ENCODE measurements around the gene MACROD2. TPM values are rescaled to one million over a fixed set of nuclear protein-coding genes. Genes with fewer than 3 reads are reported as not detected.

Gene MACROD2
- total RNA-seq, 1 experiment from 2014 or later = 1.6 TPM

GRCh38 chr20:14932040-14932439 is 936.7 kb downstream of the MACROD2 start:
- H4K8ac ChIP-seq (replicated peaks; ENCODE audit: insufficient read length, low read depth, low read length) = no peak overlapping the region
- H3K27me3 Mint-ChIP-seq (ENCODE audit: low read depth) = no peaks in the 10 kb centered on the region
- H4K5ac ChIP-seq (ENCODE audit: insufficient read length, low read depth, low read length) = no peak overlapping the region
- no peak overlapping the region for H3K4ac ChIP-seq (ENCODE audit: low read depth, low read length)
- H3K9ac ChIP-seq (ENCODE audit: extremely low read depth, insufficient read length, low read length) = no peak overlapping the region
- H3K79me2 ChIP-seq (ENCODE audit: insufficient read depth, low read length) = no peaks in the 10 kb centered on the region
- no peaks in the 10 kb centered on the region; a peak in 1 of 5 replicates for H3K9me3 Mint-ChIP-seq
- no peak overlapping the region for H3K27ac Mint-ChIP-seq
- H3K4me1 Mint-ChIP-seq = no peaks in the 10 kb centered on the region; a peak in 1 of 4 replicates
- H3K4me3 Mint-ChIP-seq = no peak overlapping the region
- no peak overlapping the region for H2BK12ac ChIP-seq (ENCODE audit: insufficient read length, low read depth, low read length)
- H3K23ac ChIP-seq (ENCODE audit: insufficient read length, low read depth, low read length) = no peak overlapping the region
- H2BK5ac ChIP-seq (ENCODE audit: insufficient read length, low read length) = no peak overlapping the region
- H2BK120ac ChIP-seq (ENCODE audit: low read depth, low read length, poor library complexity, severe bottlenecking) = no peak overlapping the region
- H2AK5ac ChIP-seq (ENCODE audit: insufficient read length, low read length) = no peak overlapping the region
- H2BK15ac ChIP-seq (ENCODE audit: low read depth, low read length) = no peak overlapping the region
- no peak overlapping the region for H3K4me2 ChIP-seq (ENCODE audit: insufficient read depth, insufficient read length, low read length)
- no peak overlapping the region for H3T11ph ChIP-seq (ENCODE audit: low read length)
- no peaks in the 10 kb centered on the region for H3K27me3 ChIP-seq (ENCODE audit: insufficient read depth, low read length)
- no peak overlapping the region for H3K56ac ChIP-seq (ENCODE audit: insufficient read length, low read depth, low read length)
- H3K79me1 ChIP-seq (ENCODE audit: insufficient read depth, low read depth, low read length, poor library complexity, severe bottlenecking) = no peaks in the 10 kb centered on the region
- H3K9me3 ChIP-seq (ENCODE audit: control insufficient read depth, low read depth, low read length) = no peaks in the 10 kb centered on the region
- no peak overlapping the region for H4K91ac ChIP-seq (ENCODE audit: insufficient read length, low read depth, low read length)
- no peaks in the 10 kb centered on the region for H4K20me1 ChIP-seq (ENCODE audit: control insufficient read depth, insufficient read depth, insufficient read length)
- no peaks in the 10 kb centered on the region for H3K4me1 ChIP-seq (ENCODE audit: insufficient read depth, low read length)
- no peak overlapping the region for H3K27ac ChIP-seq (ENCODE audit: insufficient read length, low read depth, low read length)
- no peak for DNase-seq
- WGBS (ENCODE audit: extremely low coverage, insufficient read length, low lambda C conversion rate) = no CpG with 5 or more reads among the region's 4 CpGs
- TF ChIP-seq CTCF (conservative IDR thresholded peaks at IDR 0.05) = no peak
- no peak overlapping the region for H3K14ac ChIP-seq (ENCODE audit: insufficient read depth, low read length)
- H3K18ac ChIP-seq (ENCODE audit: insufficient read length, low read depth, low read length) = no peak overlapping the region
- no peak overlapping the region for H2AFZ ChIP-seq (ENCODE audit: low read length)
- H2BK20ac ChIP-seq (ENCODE audit: low read depth, low read length, poor library complexity, severe bottlenecking) = no peak overlapping the region
- no peaks in the 10 kb centered on the region; a peak in 2 of 7 replicates for H3K36me3 Mint-ChIP-seq (ENCODE audit: insufficient read depth in 1 of 3, low read depth in 3 of 3)
- H3K23me2 ChIP-seq (ENCODE audit: insufficient read length, low read depth, low read length, poor library complexity, severe bottlenecking) = no peaks in the 10 kb centered on the region

Measured in H9 (cell line).